Chondrocyte (in vitro differentiated cells): ENCODE results near the gene GPATCH4. TPM values are rescaled to one million over a fixed set of nuclear protein-coding genes. Genes with fewer than 3 reads are reported as not detected.
"Not testable (repeated sequence)": the region's sequence is repeated elsewhere in the genome, so short reads cannot be mapped to it uniquely, and the experiment has no call there.

Source experiments
- DNase-seq: peaks from one replicate; pipeline ENCODE4 v3.0.0; 2021; ENCODE audit warnings: mixed read lengths, low spot score
- H3K27ac Mint-ChIP-seq: one replicate; pipeline ENCODE4 v1.8.0; 2021; ENCODE audit warnings: mild to moderate bottlenecking, moderate library complexity, mixed read lengths; ENCODE audit not compliant: unreplicated experiment
- H3K27me3 Mint-ChIP-seq: 2 replicates; pipeline ENCODE4 v1.8.0; 2021; ENCODE audit warnings: low read depth, mixed read lengths
- H3K36me3 Mint-ChIP-seq: 2 replicates; pipeline ENCODE4 v1.8.0; 2021; ENCODE audit warnings: low read depth, mixed read lengths
- H3K4me1 Mint-ChIP-seq: 2 replicates; pipeline ENCODE4 v1.8.0; 2021; ENCODE audit warnings: low read depth, mild to moderate bottlenecking, mixed read lengths
- H3K4me3 Mint-ChIP-seq: one replicate; pipeline ENCODE4 v1.8.0; 2021; ENCODE audit warnings: mild to moderate bottlenecking, moderate library complexity, mixed read lengths; ENCODE audit not compliant: unreplicated experiment
- H3K9me3 Mint-ChIP-seq: 2 replicates; pipeline ENCODE4 v1.8.0; 2021; ENCODE audit warnings: low read depth, mixed read lengths
- CTCF ChIP-seq: fragments of 200-600 bp; sonication (generic); IDR thresholded peaks from 2 replicates; pipeline ENCODE4 v1.5.0; 2021; ENCODE audit warnings: antibody characterized with exemption, mild to moderate bottlenecking, moderate library complexity
- total RNA-seq: library from RNA; stranded (reverse); gene quantifications from 3 replicates; pipeline ENCODE4 v1.2.1, GENCODE V29; 2021

The GPATCH4 gene
- total RNA-seq, 1 donor from 2014 or later, result 16.4 TPM

- H3K27me3 Mint-ChIP-seq, result no peaks in the 10 kb centered on the region
- peak overlapping the region; percentile 78 for H3K4me3 Mint-ChIP-seq
- no peak for DNase-seq
- no peaks in the 10 kb centered on the region for H3K9me3 Mint-ChIP-seq
- TF ChIP-seq CTCF, result no peak
- H3K36me3 Mint-ChIP-seq, result peaks cover 8% of the 10 kb centered on the region
- peaks cover 15% of the 10 kb centered on the region for H3K4me1 Mint-ChIP-seq
- H3K27ac Mint-ChIP-seq, result peak overlapping the region; percentile 12
Observed at GRCh38 chr1:156592158-156592909, 8.9 kb downstream of the GPATCH4 start.

- Mint-ChIP-seq H3K36me3 (peaks cover 8% of the 10 kb centered on the region), H3K4me3 (peak within 1 kb of the TSS; percentile 78), H3K27me3 (no peaks in the 10 kb centered on the region), H3K27ac (peak within 1 kb of the TSS; percentile 80), H3K4me1 (peaks cover 15% of the 10 kb centered on the region), H3K9me3 (no peaks in the 10 kb centered on the region)
- DNase-seq, result no peak
- TF ChIP-seq CTCF, result peak; percentile 22
Observed at GRCh38 chr1:156591432-156592157, 9.7 kb downstream of the GPATCH4 start, which contains the start of gene NAXE. Gene NAXE (plus strand): TSS chr1:156591776. CDS start chr1:156591805, 29 bp downstream.

GRCh38 chr1:156591181-156591431 is 10.2 kb downstream of the GPATCH4 start:
- Mint-ChIP-seq H3K4me3 (peak overlapping the region; percentile 78), H3K27me3 (no peaks in the 10 kb centered on the region), H3K36me3 (peaks cover 8% of the 10 kb centered on the region), H3K4me1 (peaks cover 15% of the 10 kb centered on the region), H3K9me3 (no peaks in the 10 kb centered on the region), H3K27ac (peak overlapping the region; percentile 80)
- TF ChIP-seq CTCF, result no peak
- no peak for DNase-seq

- no peak for DNase-seq
- Mint-ChIP-seq H3K4me1 (peaks cover 15% of the 10 kb centered on the region), H3K36me3 (peaks cover 8% of the 10 kb centered on the region), H3K4me3 (no peak overlapping the region), H3K27me3 (no peaks in the 10 kb centered on the region), H3K9me3 (no peaks in the 10 kb centered on the region), H3K27ac (no peak overlapping the region)
- TF ChIP-seq CTCF, result no peak
Observed at GRCh38 chr1:156590326-156591180, 10.7 kb downstream of the GPATCH4 start.

GRCh38 chr1:156589546-156589945 is 11.7 kb downstream of the GPATCH4 start:
- no peak for DNase-seq
- no peak overlapping the region for H3K27ac Mint-ChIP-seq
- H3K4me1 Mint-ChIP-seq, result peaks cover 15% of the 10 kb centered on the region
- no peaks in the 10 kb centered on the region for H3K27me3 Mint-ChIP-seq
- no peak for TF ChIP-seq CTCF
- no peaks in the 10 kb centered on the region for H3K36me3 Mint-ChIP-seq
- no peak overlapping the region for H3K4me3 Mint-ChIP-seq
- H3K9me3 Mint-ChIP-seq, result no peaks in the 10 kb centered on the region

- H3K4me3 Mint-ChIP-seq, DNase-seq, H3K27me3 Mint-ChIP-seq, H3K27ac Mint-ChIP-seq, H3K36me3 Mint-ChIP-seq, H3K9me3 Mint-ChIP-seq: not testable (repeated sequence)
- H3K4me1 Mint-ChIP-seq, result peaks cover 16% of the 10 kb centered on the region
Observed at GRCh38 chr1:156587927-156588326, 13.4 kb downstream of the GPATCH4 start.
